ENCODE measurements around the gene AGBL4.

AGBL4 gene

GRCh38 chr1:48772211-48772610, 1251.5 kb downstream of the AGBL4 start:
- DNase-seq (ENCODE audit: low read depth, low spot score), result no peak

GRCh38 chr1:48771561-48771960, 1252.2 kb downstream of the AGBL4 start:
- DNase-seq (ENCODE audit: low read depth, low spot score), result no peak

GRCh38 chr1:48767975-48768510, 1255.7 kb downstream of the AGBL4 start:
- no peak for DNase-seq (ENCODE audit: low read depth, low spot score)

- DNase-seq (ENCODE audit: low read depth, low spot score), result no peak
Measured at GRCh38 chr1:48765335-48765734, 1258.4 kb downstream of the AGBL4 start.

GRCh38 chr1:48761986-48762385, 1261.8 kb downstream of the AGBL4 start:
- DNase-seq (ENCODE audit: low read depth, low spot score), result no peak

GRCh38 chr1:48761411-48761810, 1262.3 kb downstream of the AGBL4 start:
- no peak for DNase-seq (ENCODE audit: low read depth, low spot score)

- no peak for DNase-seq (ENCODE audit: low read depth, low spot score)
Measured at GRCh38 chr1:48760857-48761256, 1262.9 kb downstream of the AGBL4 start.

GRCh38 chr1:48758976-48759375, 1264.8 kb downstream of the AGBL4 start:
- no peak for DNase-seq (ENCODE audit: low read depth, low spot score)

GRCh38 chr1:48757363-48757762, 1266.4 kb downstream of the AGBL4 start:
- DNase-seq (ENCODE audit: low read depth, low spot score), result no peak

- no peak for DNase-seq (ENCODE audit: low read depth, low spot score)
Measured at GRCh38 chr1:48756683-48757316, 1267.0 kb downstream of the AGBL4 start.

GRCh38 chr1:48753293-48753692, 1270.5 kb downstream of the AGBL4 start:
- no peak for DNase-seq (ENCODE audit: low read depth, low spot score)

GRCh38 chr1:48750109-48750508, 1273.6 kb downstream of the AGBL4 start:
- no peak for DNase-seq (ENCODE audit: low read depth, low spot score)

GRCh38 chr1:48749068-48749467, 1274.7 kb downstream of the AGBL4 start:
- no peak for DNase-seq (ENCODE audit: low read depth, low spot score)

GRCh38 chr1:48746906-48747305, 1276.8 kb downstream of the AGBL4 start:
- no peak for DNase-seq (ENCODE audit: low read depth, low spot score)

- DNase-seq (ENCODE audit: low read depth, low spot score), result no peak
Measured at GRCh38 chr1:48744032-48744431, 1279.7 kb downstream of the AGBL4 start.

- DNase-seq (ENCODE audit: low read depth, low spot score), result no peak
Measured at GRCh38 chr1:48743480-48743879, 1280.3 kb downstream of the AGBL4 start.

- no peak for DNase-seq (ENCODE audit: low read depth, low spot score)
Measured at GRCh38 chr1:48741380-48741779, 1282.4 kb downstream of the AGBL4 start.

- no peak for DNase-seq (ENCODE audit: low read depth, low spot score)
Measured at GRCh38 chr1:48740621-48741020, 1283.1 kb downstream of the AGBL4 start.

GRCh38 chr1:48739091-48739490, 1284.7 kb downstream of the AGBL4 start:
- DNase-seq (ENCODE audit: low read depth, low spot score), result no peak

- no peak for DNase-seq (ENCODE audit: low read depth, low spot score)
Measured at GRCh38 chr1:48738356-48738755, 1285.4 kb downstream of the AGBL4 start.

GRCh38 chr1:48735796-48736195, 1288.0 kb downstream of the AGBL4 start:
- DNase-seq (ENCODE audit: low read depth, low spot score), result no peak

GRCh38 chr1:48730164-48730910, 1293.4 kb downstream of the AGBL4 start:
- no peak for DNase-seq (ENCODE audit: low read depth, low spot score)

- DNase-seq (ENCODE audit: low read depth, low spot score), result no peak
Measured at GRCh38 chr1:48728584-48728983, 1295.2 kb downstream of the AGBL4 start.
